SH-SY5Y (cell line): ENCODE measurements around the gene SNURF.

Experiments
- GATA2 ChIP-seq: IDR thresholded peaks from 2 replicates; pipeline ENCODE4 v1.6.1; 2011; ENCODE audit warnings: mild to moderate bottlenecking, low read depth, low read length
- GATA3 ChIP-seq: IDR thresholded peaks from 2 replicates; pipeline ENCODE4 v1.6.1; 2011; ENCODE audit warnings: low read depth, mild to moderate bottlenecking, low read length, moderate library complexity

DNA sequence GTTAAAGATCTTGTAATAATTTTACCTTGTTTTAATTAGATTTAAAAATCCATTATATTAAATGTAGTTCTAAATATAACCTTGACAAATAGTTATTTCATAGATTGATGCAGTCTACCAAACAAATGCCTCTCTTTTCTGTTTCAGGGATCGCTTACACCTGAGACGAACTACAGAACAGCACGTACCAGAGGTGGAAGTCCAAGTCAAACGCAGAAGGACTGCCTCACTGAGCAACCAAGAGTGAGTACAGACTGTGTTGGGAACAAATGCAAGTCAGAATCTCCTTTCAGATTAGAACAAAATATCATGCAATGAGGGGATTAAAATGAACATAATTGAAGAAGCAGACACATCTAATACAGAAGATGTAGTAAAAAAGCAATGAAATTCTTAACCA lies 7.2 kb downstream of the SNURF start:
- TF ChIP-seq GATA2 (no peak), GATA3 (no peak)
